Uterus (tissue), 4 donors: ENCODE data around the gene MOB3B. TPM values are rescaled to one million over a fixed set of nuclear protein-coding genes. Genes with fewer than 3 reads are reported as not detected.

Experiments
- DNase-seq, 2 donors: peaks; one replicate each; pipeline ENCODE4 v3.0.0-alpha.2; 2019 to 2020
- H3K27ac ChIP-seq, 2 donors: fragments of 200-600 bp; sonication (generic); 1 replicate in 1 of 2; 2 replicates in 1 of 2; pipeline ENCODE4 v1.5.1; 2016 to 2018
- H3K27me3 ChIP-seq, 2 donors: fragments of 200-600 bp; sonication (generic); one replicate each; pipeline ENCODE4 v1.5.1; 2018 to 2019; ENCODE audit warnings: control low read depth in 1 of 2
- H3K36me3 ChIP-seq, 2 donors: fragments of 200-600 bp; sonication (generic); one replicate each; pipeline ENCODE4 v1.5.1; 2019; ENCODE audit warnings: control low read depth in 1 of 2
- H3K4me1 ChIP-seq, 2 donors: fragments of 200-600 bp; sonication (generic); one replicate each; pipeline ENCODE4 v1.5.1; 2018 to 2019; ENCODE audit warnings: control low read depth in 1 of 2
- H3K4me3 ChIP-seq, 2 donors: fragments of 200-600 bp; sonication (generic); 1 replicate in 1 of 2; 2 replicates in 1 of 2; pipeline ENCODE4 v1.5.1; 2018 to 2019; ENCODE audit warnings: mild to moderate bottlenecking in 1 of 2
- H3K9me3 ChIP-seq, 2 donors: fragments of 200-600 bp; sonication (generic); one replicate each; pipeline ENCODE4 v1.5.1; 2019; ENCODE audit warnings: control low read depth in 1 of 2
- CTCF ChIP-seq, 4 experiments: fragments of 200-600 bp in 2 of 4; fragments of 450-650 bp in 2 of 4; sonication (generic) in 2 of 4; IDR thresholded peaks; one replicate each; pipeline ENCODE4 v1.5.1; 2016 to 2019; ENCODE audit warnings: antibody characterized with exemption in 4 of 4, mild to moderate bottlenecking in 2 of 4, moderate library complexity in 1 of 4
- POLR2A ChIP-seq, 2 donors: fragments of 450-650 bp; IDR thresholded peaks; one replicate each; pipeline ENCODE4 v1.6.1; 2016; ENCODE audit warnings: antibody characterized with exemption in 2 of 2, mild to moderate bottlenecking in 1 of 2, moderate library complexity in 1 of 2
- intact Hi-C: fragments of 100-400 bp; cut with DNase I; formaldehyde crosslinking; loops from one replicate; pipeline ENCODE4 v1.15.1; 2023; ENCODE audit warnings: low total_unique reads
- total RNA-seq, 4 donors: library from RNA; depleted of rRNA in 3 of 4; stranded (reverse); fragments of >200 nt in 3 of 4; gene quantifications; one replicate each; pipeline versions ENCODE4 v1.1.0 to v1.2.4, GENCODE V29; 2014 to 2023
- donor health status: DM: yes; HTN: yes; CAD: no.

Gene MOB3B
- total RNA-seq, 4 donors from 2014 or later: 2.0 to 34.4 (median 12.6) TPM

GRCh38 chr9:27471366-27471765 is 58.2 kb downstream of the MOB3B start:
- no peaks in the 10 kb centered on the region for H3K36me3 ChIP-seq
- no peak for TF ChIP-seq CTCF (IDR thresholded peaks at IDR 0.05)
- no peak for TF ChIP-seq POLR2A (IDR thresholded peaks at IDR 0.05)
- H3K9me3 ChIP-seq: no peaks in the 10 kb centered on the region
- DNase-seq: no peak
- no peaks in the 10 kb centered on the region for H3K27me3 ChIP-seq
- H3K4me1 ChIP-seq: peaks cover 0 to 5% of the 10 kb centered on the region in 2 donors
- no peak overlapping the region for H3K4me3 ChIP-seq
- intact Hi-C loops: no loop called here
- peak overlapping the region; percentile 66 to 79 for H3K27ac ChIP-seq

- intact Hi-C loops: no loop called here
- no peak overlapping the region for H3K4me3 ChIP-seq
- peak overlapping the region in 1 of 2 donors; percentile 79 for H3K27ac ChIP-seq
- TF ChIP-seq CTCF (IDR thresholded peaks at IDR 0.05) (no peak), POLR2A (IDR thresholded peaks at IDR 0.05) (no peak)
- H3K9me3 ChIP-seq: no peaks in the 10 kb centered on the region
- no peaks in the 10 kb centered on the region for H3K36me3 ChIP-seq
- peaks cover 0 to 5% of the 10 kb centered on the region in 2 donors for H3K4me1 ChIP-seq
- no peak for DNase-seq
- no peaks in the 10 kb centered on the region for H3K27me3 ChIP-seq
These were observed 59.2 kb downstream of the MOB3B start for GRCh38 chr9:27470291-27470856.

- Histone ChIP-seq H3K27ac (peak overlapping the region in 1 of 2 donors; percentile 79), H3K4me1 (peaks cover 0 to 5% of the 10 kb centered on the region in 2 donors), H3K36me3 (no peaks in the 10 kb centered on the region), H3K27me3 (no peaks in the 10 kb centered on the region), H3K9me3 (no peaks in the 10 kb centered on the region), H3K4me3 (no peak overlapping the region)
- no peak for DNase-seq
- intact Hi-C loops: no loop called here
- no peak for TF ChIP-seq POLR2A (IDR thresholded peaks at IDR 0.05)
- TF ChIP-seq CTCF (IDR thresholded peaks at IDR 0.05): no peak
These were observed 60.1 kb downstream of the MOB3B start for GRCh38 chr9:27469550-27469949.

- no peaks in the 10 kb centered on the region for H3K27me3 ChIP-seq
- DNase-seq: no peak
- no peak for TF ChIP-seq POLR2A (IDR thresholded peaks at IDR 0.05)
- no peak for TF ChIP-seq CTCF (IDR thresholded peaks at IDR 0.05)
- no peaks in the 10 kb centered on the region for H3K36me3 ChIP-seq
- no peak overlapping the region for H3K4me3 ChIP-seq
- peaks cover 0 to 5% of the 10 kb centered on the region in 2 donors for H3K4me1 ChIP-seq
- intact Hi-C loops: no loop called here
- no peaks in the 10 kb centered on the region for H3K9me3 ChIP-seq
- H3K27ac ChIP-seq: no peak overlapping the region
These were observed 61.0 kb downstream of the MOB3B start for GRCh38 chr9:27468462-27469110.

- no peak for TF ChIP-seq CTCF (IDR thresholded peaks at IDR 0.05)
- TF ChIP-seq POLR2A (IDR thresholded peaks at IDR 0.05): no peak
- Histone ChIP-seq H3K4me1 (peaks cover 0 to 5% of the 10 kb centered on the region in 2 donors), H3K27me3 (no peaks in the 10 kb centered on the region), H3K9me3 (no peaks in the 10 kb centered on the region), H3K36me3 (no peaks in the 10 kb centered on the region), H3K4me3 (no peak overlapping the region), H3K27ac (no peak overlapping the region)
- no peak for DNase-seq
- intact Hi-C loops: no loop called here
These were observed 61.6 kb downstream of the MOB3B start for GRCh38 chr9:27468000-27468399.
